HFFc6 (cell line): Measurements from ENCODE around the gene NDE1. TPM values are rescaled to one million over a fixed set of nuclear protein-coding genes. Genes with fewer than 3 reads are reported as not detected.

Source experiments
- DNase-seq: peaks from one replicate; pipeline ENCODE4 v3.0.0-alpha.2; 2018
- H3K27ac Mint-ChIP-seq: 2 replicates; pipeline ENCODE4 v1.8.0; 2020; ENCODE audit warnings: mild to moderate bottlenecking, mixed read lengths
- H3K27me3 Mint-ChIP-seq: 2 replicates; pipeline ENCODE4 v1.8.0; 2021; ENCODE audit warnings: mild to moderate bottlenecking, moderate library complexity, mixed read lengths; ENCODE audit not compliant: insufficient read depth
- H3K36me3 Mint-ChIP-seq: 2 replicates; pipeline ENCODE4 v1.8.0; 2021; ENCODE audit warnings: low read depth, mixed read lengths
- H3K4me1 Mint-ChIP-seq: 2 replicates; pipeline ENCODE4 v1.8.0; 2020; ENCODE audit warnings: low read depth, mixed read lengths
- H3K4me3 Mint-ChIP-seq: 2 replicates; pipeline ENCODE4 v1.8.0; 2020; ENCODE audit warnings: mild to moderate bottlenecking, moderate library complexity, mixed read lengths
- H3K9me3 Mint-ChIP-seq: 2 replicates; pipeline ENCODE4 v1.8.0; 2020; ENCODE audit warnings: mild to moderate bottlenecking, mixed read lengths
- CTCF ChIP-seq: fragments of 200-600 bp; sonication (generic); IDR thresholded peaks from 2 replicates; pipeline ENCODE4 v1.5.0; 2021; ENCODE audit warnings: antibody characterized with exemption, mild to moderate bottlenecking
- total RNA-seq, 6 experiments: library from RNA; stranded (reverse); fragmentation: NEBNext Ultra II Directional; extraction: Animal tissue kit (Norgen Biotek cat#: 25700); gene quantifications; 2 replicates in 1 of 6; 3 replicates in 5 of 6; pipeline ENCODE4 v1.2.3, GENCODE V29; 2021

Gene NDE1
- total RNA-seq, 6 experiments from 2014 or later: 40.6 to 61.0 (median 58.2) TPM

DNA sequence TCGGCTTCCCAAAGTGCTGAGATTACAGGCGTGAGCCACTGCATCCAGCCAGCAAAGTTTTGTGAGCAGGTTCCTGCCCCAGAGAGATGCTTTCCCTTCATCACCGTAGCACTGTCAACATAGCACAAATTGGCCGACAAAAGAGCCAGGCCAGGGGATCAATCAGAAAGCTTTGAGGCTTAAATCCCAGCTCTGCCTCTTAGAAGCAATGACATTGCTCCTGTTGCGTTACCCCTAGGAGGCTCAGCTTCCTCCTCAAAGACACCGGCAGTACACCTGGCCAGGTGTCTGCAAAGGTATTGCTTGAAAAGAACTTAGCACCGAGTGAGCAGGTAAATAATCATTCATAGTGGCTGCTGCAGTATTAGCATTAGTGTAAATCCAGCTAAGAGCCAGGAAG, 86.5 kb downstream of the NDE1 start:
- Mint-ChIP-seq H3K27me3 (peaks cover 25% of the 10 kb centered on the region), H3K4me3 (no peak overlapping the region), H3K36me3 (peaks cover 10% of the 10 kb centered on the region), H3K4me1 (peaks cover 20% of the 10 kb centered on the region), H3K9me3 (peaks cover 8% of the 10 kb centered on the region), H3K27ac (no peak overlapping the region)
- no peak for TF ChIP-seq CTCF
- no peak for DNase-seq

GRCh38 chr16:15737140-15737644, 87.1 kb downstream of the NDE1 start:
- Mint-ChIP-seq H3K4me3 (no peak overlapping the region), H3K4me1 (peaks cover 20% of the 10 kb centered on the region), H3K36me3 (peaks cover 15% of the 10 kb centered on the region), H3K27ac (no peak overlapping the region), H3K9me3 (peaks cover 9% of the 10 kb centered on the region), H3K27me3 (peaks cover 25% of the 10 kb centered on the region)
- TF ChIP-seq CTCF: no peak
- no peak for DNase-seq

GRCh38 chr16:15739464-15739863, 89.4 kb downstream of the NDE1 start:
- peaks cover 2% of the 10 kb centered on the region for H3K4me1 Mint-ChIP-seq
- DNase-seq: no peak
- no peak overlapping the region for H3K27ac Mint-ChIP-seq
- no peak for TF ChIP-seq CTCF
- H3K36me3 Mint-ChIP-seq: peaks cover 15% of the 10 kb centered on the region
- no peak overlapping the region for H3K4me3 Mint-ChIP-seq
- peaks cover 26% of the 10 kb centered on the region for H3K27me3 Mint-ChIP-seq
- H3K9me3 Mint-ChIP-seq: peaks cover 9% of the 10 kb centered on the region

GRCh38 chr16:15739950-15740349, 89.9 kb downstream of the NDE1 start:
- peaks cover 26% of the 10 kb centered on the region for H3K27me3 Mint-ChIP-seq
- TF ChIP-seq CTCF: no peak
- peaks cover 15% of the 10 kb centered on the region for H3K36me3 Mint-ChIP-seq

DNA sequence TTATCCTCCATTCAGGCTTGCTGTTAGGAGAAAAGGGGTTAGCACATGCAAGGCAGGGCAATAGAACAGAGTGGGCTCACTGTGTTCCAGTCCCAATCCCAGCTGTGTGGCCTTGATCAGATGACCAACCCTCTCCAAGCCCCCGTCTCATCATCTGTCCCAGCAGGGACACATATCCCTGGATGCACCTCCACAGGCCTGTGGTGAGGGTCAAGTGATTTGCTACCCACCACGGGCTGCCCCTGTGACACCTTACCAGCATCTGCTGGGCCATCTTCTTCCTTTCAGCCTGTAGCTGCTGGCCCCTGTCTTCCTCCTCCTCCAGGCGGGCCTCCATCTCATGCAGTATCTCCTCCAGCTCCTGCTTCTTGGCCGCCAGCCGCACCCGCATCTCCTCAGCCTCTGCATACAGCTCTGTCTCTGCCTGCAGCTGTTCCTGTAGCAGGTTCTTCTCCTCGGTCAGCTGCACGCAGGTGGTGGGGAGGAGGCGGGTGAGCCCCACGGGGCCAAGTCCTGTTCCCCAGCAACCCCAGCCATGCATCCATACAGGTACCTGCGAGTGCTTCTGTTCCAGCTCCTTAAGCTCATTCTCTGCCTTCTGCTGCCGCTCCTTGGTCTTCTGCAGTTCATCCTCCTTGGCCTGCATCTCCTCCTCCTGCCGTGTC, 91.3 kb downstream of the NDE1 start:
- Mint-ChIP-seq H3K27ac (no peak overlapping the region), H3K4me3 (no peak overlapping the region), H3K27me3 (peaks cover 20% of the 10 kb centered on the region), H3K9me3 (peaks cover 9% of the 10 kb centered on the region), H3K36me3 (peaks cover 15% of the 10 kb centered on the region), H3K4me1 (no peaks in the 10 kb centered on the region)
- DNase-seq: no peak
- no peak for TF ChIP-seq CTCF

More at GRCh38 chr16:15739950-15740349, 89.9 kb downstream of the NDE1 start:
- DNase-seq: no peak
- Mint-ChIP-seq H3K4me1 (no peaks in the 10 kb centered on the region), H3K9me3 (peaks cover 9% of the 10 kb centered on the region), H3K4me3 (no peak overlapping the region), H3K27ac (no peak overlapping the region)
